Activated CD8-positive, alpha-beta T cell treated with anti-CD3 and anti-CD28 coated beads for 36 hours (primary cell): ENCODE data around the gene PVALB. TPM values are rescaled to one million over a fixed set of nuclear protein-coding genes. Genes with fewer than 3 reads are reported as not detected.

Experiments
- ATAC-seq: fragments of 200-7000 bp; cut with Tn5 transposase; one replicate; pipeline ENCODE4 v1.10.0; 2021; ENCODE audit warnings: mild to moderate bottlenecking, moderate library complexity
- CTCF ChIA-PET: fragments of 350-600 bp; sonication (Branson Sonifier 250); formaldehyde crosslinking; loops from one replicate; lab custom pipeline; 2021; ENCODE audit warnings: antibody characterized with exemption; lab: Charles Lee
- POLR2A ChIA-PET: fragments of 350-600 bp; sonication (Branson Sonifier 250); formaldehyde crosslinking; loops from one replicate; lab custom pipeline; 2021; ENCODE audit warnings: antibody characterized with exemption; lab: Charles Lee
- DNase-seq: peaks from one replicate; pipeline ENCODE4 v3.0.0-alpha.2; 2020
- H3K27ac Mint-ChIP-seq: one replicate; pipeline ENCODE4 v1.8.0; 2021; ENCODE audit warnings: mild to moderate bottlenecking, mixed read lengths
- H3K27me3 Mint-ChIP-seq: one replicate; pipeline ENCODE4 v1.8.0; 2021; ENCODE audit warnings: mixed read lengths
- H3K36me3 Mint-ChIP-seq: one replicate; pipeline ENCODE4 v1.8.0; 2021; ENCODE audit warnings: low read depth, mixed read lengths
- H3K4me1 Mint-ChIP-seq: one replicate; pipeline ENCODE4 v1.8.0; 2021; ENCODE audit warnings: low read depth, mixed read lengths
- H3K4me3 Mint-ChIP-seq: one replicate; pipeline ENCODE4 v1.8.0; 2021; ENCODE audit warnings: mild to moderate bottlenecking, moderate library complexity, mixed read lengths
- H3K9me3 Mint-ChIP-seq: one replicate; pipeline ENCODE4 v1.8.0; 2021; ENCODE audit warnings: mixed read lengths
- CTCF ChIP-seq: fragments of 200-600 bp; IDR thresholded peaks from one replicate; pipeline ENCODE4 v1.8.0; 2022; ENCODE audit warnings: antibody characterized with exemption, mild to moderate bottlenecking
- intact Hi-C: fragments of 100-400 bp; cut with micrococcal nuclease; formaldehyde crosslinking; loops from one replicate; pipeline ENCODE4 v1.10.0; 2022
- total RNA-seq, 2 experiments: library from RNA; stranded (reverse); gene quantifications; one replicate each; pipeline ENCODE4 v1.2.3, GENCODE V29; 2021

PVALB gene
- total RNA-seq, 2 experiments from 2014 or later = not detected

- CTCF ChIA-PET = no interaction called here
- DNase-seq = no peak
- Mint-ChIP-seq H3K27ac (no peak overlapping the region), H3K9me3 (no peaks in the 10 kb centered on the region), H3K36me3 (peaks cover 2% of the 10 kb centered on the region), H3K4me1 (peaks cover 3% of the 10 kb centered on the region), H3K4me3 (no peak overlapping the region), H3K27me3 (no peaks in the 10 kb centered on the region)
- no peak for ATAC-seq
- POLR2A ChIA-PET = no interaction called here
- intact Hi-C loops = no loop called here
- TF ChIP-seq CTCF = no peak
These were observed 52.8 kb downstream of the PVALB start for GRCh38 chr22:36764060-36764459.

DNA sequence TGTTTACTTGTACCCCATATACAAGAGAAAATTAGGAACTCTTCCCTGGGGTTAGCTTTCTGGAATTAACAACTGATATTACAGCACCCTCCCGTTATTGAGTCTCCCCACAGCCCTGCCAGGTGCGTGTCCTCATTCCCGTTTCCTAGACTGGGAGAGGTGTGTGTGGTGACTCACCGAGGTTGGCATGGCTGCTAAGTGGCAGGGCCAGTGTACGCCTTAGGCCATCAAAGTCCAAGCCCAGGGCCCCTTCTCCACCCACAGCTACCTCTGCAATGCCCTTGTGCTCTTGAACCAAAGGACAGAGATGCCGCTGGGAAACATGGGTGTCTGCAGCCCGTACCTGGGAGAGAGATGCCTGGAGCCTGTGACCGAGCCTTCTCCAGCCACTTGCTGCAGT is 53.3 kb downstream of the PVALB start:
- CTCF ChIA-PET = no interaction called here

GRCh38 chr22:36762687-36763260 is 54.1 kb downstream of the PVALB start:
- H3K36me3 Mint-ChIP-seq = peaks cover 2% of the 10 kb centered on the region
- H3K4me1 Mint-ChIP-seq = peaks cover 3% of the 10 kb centered on the region

More for the DNA sequence above, 53.3 kb downstream of the PVALB start:
- H3K27me3 Mint-ChIP-seq = no peaks in the 10 kb centered on the region
- H3K4me1 Mint-ChIP-seq = peaks cover 3% of the 10 kb centered on the region
- no peaks in the 10 kb centered on the region for H3K9me3 Mint-ChIP-seq
- DNase-seq (no peak), ATAC-seq (no peak)
- H3K27ac Mint-ChIP-seq = no peak overlapping the region
- POLR2A ChIA-PET = no interaction called here
- intact Hi-C loops = no loop called here
- H3K36me3 Mint-ChIP-seq = peaks cover 2% of the 10 kb centered on the region
- H3K4me3 Mint-ChIP-seq = no peak overlapping the region
- TF ChIP-seq CTCF = no peak

GRCh38 chr22:36761553-36762240 is 55.1 kb downstream of the PVALB start:
- H3K4me1 Mint-ChIP-seq = peaks cover 3% of the 10 kb centered on the region
- TF ChIP-seq CTCF = no peak
- CTCF ChIA-PET = interaction anchor here (0.9 to 2.1 kb wide), 2 partner anchors 15 to 95 kb away, joined by 3 to 8 read pairs; partner anchors contain the start of gene IFT27
- intact Hi-C loops = no loop called here
- no peaks in the 10 kb centered on the region for H3K9me3 Mint-ChIP-seq
- peaks cover under 1% of the 10 kb centered on the region for H3K36me3 Mint-ChIP-seq
- H3K27me3 Mint-ChIP-seq = no peaks in the 10 kb centered on the region
- no peak overlapping the region for H3K4me3 Mint-ChIP-seq
- DNase-seq (no peak), ATAC-seq (no peak)
- no peak overlapping the region for H3K27ac Mint-ChIP-seq
- POLR2A ChIA-PET = no interaction called here

More at GRCh38 chr22:36762687-36763260, 54.1 kb downstream of the PVALB start:
- no peak for ATAC-seq
- no peak for TF ChIP-seq CTCF
- POLR2A ChIA-PET = interaction anchor here (0.7 kb wide), 1 partner anchor 222 kb away, joined by 3 read pairs; no protein-coding TSS in a partner anchor
- CTCF ChIA-PET = interaction anchor here (2.1 kb wide), 1 partner anchor 94 kb away, joined by 8 read pairs; no protein-coding TSS in a partner anchor
- intact Hi-C loops = no loop called here
- Mint-ChIP-seq H3K27me3 (no peaks in the 10 kb centered on the region), H3K9me3 (no peaks in the 10 kb centered on the region), H3K4me3 (no peak overlapping the region), H3K27ac (no peak overlapping the region)
- DNase-seq = no peak

DNA sequence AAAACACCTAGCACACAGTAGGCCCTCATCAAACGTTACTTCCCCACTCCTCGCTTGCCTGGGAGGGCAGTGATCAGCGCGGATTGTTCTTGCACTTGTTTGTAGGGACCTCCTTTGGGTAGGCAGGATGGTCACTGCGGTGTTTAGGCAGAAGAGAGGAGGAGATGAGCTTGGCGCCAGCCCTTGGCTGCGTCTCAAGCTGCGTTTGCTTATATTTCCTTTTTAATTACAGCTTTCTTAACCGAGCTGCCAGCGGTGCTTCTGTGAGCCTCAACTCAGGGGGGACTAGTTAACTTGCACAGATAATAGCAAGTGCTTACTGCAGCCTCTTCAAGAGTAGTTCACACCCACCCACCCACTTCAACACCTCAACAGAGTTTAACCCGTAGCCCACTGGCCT is 56.0 kb downstream of the PVALB start:
- H3K4me1 Mint-ChIP-seq = no peaks in the 10 kb centered on the region
- CTCF ChIA-PET = interaction anchor here (1.5 to 2.1 kb wide), 2 partner anchors 13 to 96 kb away, joined by 4 to 8 read pairs; no protein-coding TSS in a partner anchor

More for the DNA sequence above, 56.0 kb downstream of the PVALB start:
- H3K36me3 Mint-ChIP-seq = no peaks in the 10 kb centered on the region
- H3K9me3 Mint-ChIP-seq = no peaks in the 10 kb centered on the region
- H3K27me3 Mint-ChIP-seq = no peaks in the 10 kb centered on the region
- intact Hi-C loops = no loop called here
- POLR2A ChIA-PET = no interaction called here
- no peak for DNase-seq
- no peak overlapping the region for H3K27ac Mint-ChIP-seq
- no peak for ATAC-seq
- H3K4me3 Mint-ChIP-seq = no peak overlapping the region
- TF ChIP-seq CTCF = no peak
